Chondrocyte (in vitro differentiated cells): Measurements from ENCODE around the gene DNAH14. TPM values are rescaled to one million over a fixed set of nuclear protein-coding genes. Genes with fewer than 3 reads are reported as not detected.
"Not testable (repeated sequence)": the region's sequence is repeated elsewhere in the genome, so short reads cannot be mapped to it uniquely, and the experiment has no call there.

ENCODE experiments used
- DNase-seq: peaks from one replicate; pipeline ENCODE4 v3.0.0; 2021; ENCODE audit warnings: mixed read lengths, low spot score
- H3K27ac Mint-ChIP-seq: one replicate; pipeline ENCODE4 v1.8.0; 2021; ENCODE audit warnings: mild to moderate bottlenecking, moderate library complexity, mixed read lengths; ENCODE audit not compliant: unreplicated experiment
- H3K27me3 Mint-ChIP-seq: 2 replicates; pipeline ENCODE4 v1.8.0; 2021; ENCODE audit warnings: low read depth, mixed read lengths
- H3K36me3 Mint-ChIP-seq: 2 replicates; pipeline ENCODE4 v1.8.0; 2021; ENCODE audit warnings: low read depth, mixed read lengths
- H3K4me1 Mint-ChIP-seq: 2 replicates; pipeline ENCODE4 v1.8.0; 2021; ENCODE audit warnings: low read depth, mild to moderate bottlenecking, mixed read lengths
- H3K4me3 Mint-ChIP-seq: one replicate; pipeline ENCODE4 v1.8.0; 2021; ENCODE audit warnings: mild to moderate bottlenecking, moderate library complexity, mixed read lengths; ENCODE audit not compliant: unreplicated experiment
- H3K9me3 Mint-ChIP-seq: 2 replicates; pipeline ENCODE4 v1.8.0; 2021; ENCODE audit warnings: low read depth, mixed read lengths
- CTCF ChIP-seq: fragments of 200-600 bp; sonication (generic); IDR thresholded peaks from 2 replicates; pipeline ENCODE4 v1.5.0; 2021; ENCODE audit warnings: antibody characterized with exemption, mild to moderate bottlenecking, moderate library complexity
- total RNA-seq: library from RNA; stranded (reverse); gene quantifications from 3 replicates; pipeline ENCODE4 v1.2.1, GENCODE V29; 2021

DNAH14 gene
- total RNA-seq, 1 donor from 2014 or later: 16.0 TPM

- Mint-ChIP-seq H3K9me3 (peaks cover 55% of the 10 kb centered on the region), H3K4me1 (peaks cover 10% of the 10 kb centered on the region), H3K4me3 (no peak overlapping the region), H3K27ac (no peak overlapping the region), H3K27me3 (no peaks in the 10 kb centered on the region), H3K36me3 (peaks cover 38% of the 10 kb centered on the region)
- DNase-seq: no peak
- no peak for TF ChIP-seq CTCF
Observed at GRCh38 chr1:224932607-224933249, 3.3 kb downstream of the DNAH14 start.

- no peak for DNase-seq
- no peak overlapping the region for H3K27ac Mint-ChIP-seq
- H3K27me3 Mint-ChIP-seq: no peaks in the 10 kb centered on the region
- H3K4me1 Mint-ChIP-seq: peaks cover 10% of the 10 kb centered on the region
- no peak overlapping the region for H3K4me3 Mint-ChIP-seq
- H3K9me3 Mint-ChIP-seq: peaks cover 62% of the 10 kb centered on the region
- no peak for TF ChIP-seq CTCF
- H3K36me3 Mint-ChIP-seq: peaks cover 38% of the 10 kb centered on the region
Observed at GRCh38 chr1:224933584-224933983, 4.1 kb downstream of the DNAH14 start.

DNA sequence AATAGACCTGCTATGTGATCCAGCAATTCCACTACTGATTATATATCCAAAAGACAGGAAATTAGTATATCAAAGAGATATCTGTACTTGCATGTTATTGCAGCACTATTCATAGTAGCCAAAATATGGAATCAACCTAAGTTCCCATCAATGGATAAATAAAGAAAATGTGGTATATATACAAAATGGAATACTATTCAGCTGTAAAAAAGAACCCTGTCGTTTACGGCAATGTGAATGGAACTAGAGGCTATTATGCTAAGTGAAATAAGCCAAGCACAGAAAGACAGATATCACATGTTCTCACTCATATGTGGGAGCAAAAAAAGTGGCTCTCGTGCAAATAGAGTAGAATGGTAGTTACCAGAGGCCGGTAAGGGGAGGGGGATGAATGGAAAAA is 9.2 kb downstream of the DNAH14 start:
- no peak overlapping the region for H3K4me3 Mint-ChIP-seq
- no peak overlapping the region for H3K27ac Mint-ChIP-seq
- no peak for TF ChIP-seq CTCF
- H3K36me3 Mint-ChIP-seq: peaks cover 26% of the 10 kb centered on the region
- H3K9me3 Mint-ChIP-seq: peaks cover 54% of the 10 kb centered on the region
- DNase-seq: no peak
- H3K27me3 Mint-ChIP-seq: no peaks in the 10 kb centered on the region
- H3K4me1 Mint-ChIP-seq: no peaks in the 10 kb centered on the region

DNA sequence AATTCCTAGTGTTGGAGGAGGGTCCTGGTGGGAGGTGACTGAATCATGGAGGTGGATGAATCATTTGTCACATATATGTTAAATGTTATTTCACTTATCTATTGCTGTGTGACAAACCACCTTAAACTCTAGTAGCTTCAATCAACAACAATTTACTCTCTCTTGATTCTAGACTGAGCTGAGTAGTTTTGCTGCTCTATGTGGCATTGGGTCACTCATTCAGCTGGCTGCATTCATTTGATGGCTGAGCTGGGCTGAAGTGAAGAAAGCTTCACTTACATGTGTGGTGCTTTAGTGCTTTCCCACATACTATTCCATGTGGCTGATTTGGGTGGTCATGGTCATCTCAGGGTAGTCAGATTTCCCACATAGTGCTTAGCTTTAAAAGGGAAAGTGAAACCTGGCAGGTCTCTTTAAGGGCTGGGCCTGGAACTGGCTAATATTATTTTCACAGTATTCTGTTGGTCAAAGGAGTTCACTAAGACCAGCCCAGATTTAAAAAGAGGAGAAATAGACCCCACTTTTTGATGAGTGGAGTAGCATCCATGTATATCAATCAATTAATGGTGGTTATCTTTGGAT is 10.5 kb downstream of the DNAH14 start:
- Mint-ChIP-seq H3K9me3 (peaks cover 50% of the 10 kb centered on the region), H3K36me3 (peaks cover 17% of the 10 kb centered on the region), H3K27ac (no peak overlapping the region), H3K27me3 (no peaks in the 10 kb centered on the region), H3K4me1 (no peaks in the 10 kb centered on the region), H3K4me3 (no peak overlapping the region)
- DNase-seq: no peak
- no peak for TF ChIP-seq CTCF

GRCh38 chr1:224940735-224941134 is 11.3 kb downstream of the DNAH14 start:
- H3K4me1 Mint-ChIP-seq, DNase-seq, H3K27me3 Mint-ChIP-seq, H3K27ac Mint-ChIP-seq, H3K4me3 Mint-ChIP-seq: not testable (repeated sequence)
- Mint-ChIP-seq H3K36me3 (peaks cover 17% of the 10 kb centered on the region), H3K9me3 (peaks cover 52% of the 10 kb centered on the region)

DNA sequence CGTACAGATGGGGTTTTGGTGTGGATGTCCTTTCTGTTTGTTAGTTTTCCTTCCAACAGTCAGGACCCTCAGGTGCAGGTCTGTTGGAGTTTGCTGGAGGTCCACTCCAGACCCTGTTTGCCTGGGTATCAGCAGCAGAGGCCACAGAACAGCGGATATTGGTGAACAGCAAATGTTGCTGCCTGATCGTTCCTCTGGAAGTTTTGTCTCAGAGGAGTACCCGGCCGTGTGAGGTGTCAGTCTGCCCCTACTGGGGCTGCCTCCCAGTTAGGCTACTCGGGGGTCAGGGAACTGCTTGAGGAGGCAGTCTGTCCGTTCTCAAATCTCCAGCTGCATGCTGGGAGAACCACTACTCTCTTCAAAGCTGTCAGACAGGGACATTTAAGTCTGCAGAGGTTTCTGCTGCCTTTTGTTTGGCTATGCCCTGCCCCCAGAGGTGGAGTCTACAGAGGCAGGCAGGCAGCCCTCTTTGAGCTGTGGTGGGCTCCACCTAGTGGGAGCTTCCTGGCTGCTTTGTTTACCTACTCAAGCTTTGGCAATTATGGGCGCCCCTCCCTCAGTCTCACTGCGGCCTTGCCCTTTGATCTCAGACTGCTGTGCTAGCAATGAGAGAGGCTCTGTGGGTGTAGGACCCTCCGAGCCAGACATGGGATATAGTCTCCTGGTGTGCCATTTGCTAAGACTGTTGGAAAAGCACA is 16.3 kb downstream of the DNAH14 start:
- Mint-ChIP-seq H3K36me3 (peaks cover 11% of the 10 kb centered on the region), H3K9me3 (peaks cover 29% of the 10 kb centered on the region)
- H3K27ac Mint-ChIP-seq, H3K4me3 Mint-ChIP-seq, H3K4me1 Mint-ChIP-seq, DNase-seq, H3K27me3 Mint-ChIP-seq: not testable (repeated sequence)

- H3K4me1 Mint-ChIP-seq, H3K4me3 Mint-ChIP-seq, H3K27me3 Mint-ChIP-seq, H3K27ac Mint-ChIP-seq, DNase-seq: not testable (repeated sequence)
- Mint-ChIP-seq H3K36me3 (peaks cover 11% of the 10 kb centered on the region), H3K9me3 (peaks cover 29% of the 10 kb centered on the region)
Observed at GRCh38 chr1:224946349-224946691, 16.8 kb downstream of the DNAH14 start.
